RWPE2 (cell line): ENCODE results near the gene PCDH7.
A peak's percentile ranks its signal among the peaks of the same experiment; 100 is the strongest.

ENCODE experiments used
- ATAC-seq: fragments of 200-7000 bp; cut with Tn5 transposase; 3 replicates; pipeline ENCODE4 v1.9.1; 2021; ENCODE audit warnings: low read depth
- DNase-seq: peaks from one replicate; pipeline ENCODE4 v3.0.0-alpha.2; 2020; ENCODE audit warnings: low spot score
- H3K27ac ChIP-seq: fragments of 450-650 bp; 2 replicates; pipeline ENCODE4 v1.5.1; 2017; ENCODE audit warnings: mild to moderate bottlenecking; ENCODE audit not compliant: poor library complexity, severe bottlenecking
- H3K27me3 ChIP-seq: fragments of 250-450 bp; sonication (Bioruptor Pico); 2 replicates; pipeline ENCODE4 v1.5.1; 2021; ENCODE audit warnings: mild to moderate bottlenecking, moderate library complexity; ENCODE audit not compliant: insufficient read depth, poor library complexity, severe bottlenecking
- H3K36me3 ChIP-seq: fragments of 250-450 bp; sonication (Bioruptor Pico); 2 replicates; pipeline ENCODE4 v1.5.1; 2020; ENCODE audit warnings: low read depth, mild to moderate bottlenecking, moderate library complexity
- H3K4me1 ChIP-seq: fragments of 250-450 bp; sonication (Bioruptor Pico); 2 replicates; pipeline ENCODE4 v1.5.1; 2021; ENCODE audit warnings: mild to moderate bottlenecking, moderate library complexity; ENCODE audit not compliant: insufficient read depth, poor library complexity, severe bottlenecking
- H3K4me3 ChIP-seq: fragments of 250-450 bp; sonication (Bioruptor Pico); 2 replicates; pipeline ENCODE4 v1.5.1; 2021; ENCODE audit warnings: mild to moderate bottlenecking, moderate library complexity; ENCODE audit not compliant: severe bottlenecking
- H3K9me3 ChIP-seq: fragments of 250-450 bp; sonication (Bioruptor Pico); 2 replicates; pipeline ENCODE4 v1.5.1; 2021; ENCODE audit warnings: mild to moderate bottlenecking, moderate library complexity; ENCODE audit not compliant: severe bottlenecking
- CTCF ChIP-seq: fragments of 450-650 bp; IDR thresholded peaks from one replicate; pipeline ENCODE4 v1.5.1; 2017; ENCODE audit warnings: mild to moderate bottlenecking, moderate library complexity; ENCODE audit not compliant: poor library complexity, severe bottlenecking

Gene PCDH7, protein sequence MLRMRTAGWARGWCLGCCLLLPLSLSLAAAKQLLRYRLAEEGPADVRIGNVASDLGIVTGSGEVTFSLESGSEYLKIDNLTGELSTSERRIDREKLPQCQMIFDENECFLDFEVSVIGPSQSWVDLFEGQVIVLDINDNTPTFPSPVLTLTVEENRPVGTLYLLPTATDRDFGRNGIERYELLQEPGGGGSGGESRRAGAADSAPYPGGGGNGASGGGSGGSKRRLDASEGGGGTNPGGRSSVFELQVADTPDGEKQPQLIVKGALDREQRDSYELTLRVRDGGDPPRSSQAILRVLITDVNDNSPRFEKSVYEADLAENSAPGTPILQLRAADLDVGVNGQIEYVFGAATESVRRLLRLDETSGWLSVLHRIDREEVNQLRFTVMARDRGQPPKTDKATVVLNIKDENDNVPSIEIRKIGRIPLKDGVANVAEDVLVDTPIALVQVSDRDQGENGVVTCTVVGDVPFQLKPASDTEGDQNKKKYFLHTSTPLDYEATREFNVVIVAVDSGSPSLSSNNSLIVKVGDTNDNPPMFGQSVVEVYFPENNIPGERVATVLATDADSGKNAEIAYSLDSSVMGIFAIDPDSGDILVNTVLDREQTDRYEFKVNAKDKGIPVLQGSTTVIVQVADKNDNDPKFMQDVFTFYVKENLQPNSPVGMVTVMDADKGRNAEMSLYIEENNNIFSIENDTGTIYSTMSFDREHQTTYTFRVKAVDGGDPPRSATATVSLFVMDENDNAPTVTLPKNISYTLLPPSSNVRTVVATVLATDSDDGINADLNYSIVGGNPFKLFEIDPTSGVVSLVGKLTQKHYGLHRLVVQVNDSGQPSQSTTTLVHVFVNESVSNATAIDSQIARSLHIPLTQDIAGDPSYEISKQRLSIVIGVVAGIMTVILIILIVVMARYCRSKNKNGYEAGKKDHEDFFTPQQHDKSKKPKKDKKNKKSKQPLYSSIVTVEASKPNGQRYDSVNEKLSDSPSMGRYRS (N-terminal part only)

GRCh38 chr4:30720021-30720660 is at the start of gene PCDH7:
PCDH7 (plus strand) TSS chr4:30720369; CDS start chr4:30721423, 1,054 bp downstream.
- H3K27ac ChIP-seq, result peak within 1 kb of the TSS; percentile 75
- no peaks in the 10 kb centered on the region for H3K27me3 ChIP-seq
- H3K36me3 ChIP-seq, result no peaks in the 10 kb centered on the region
- peaks cover 6% of the 10 kb centered on the region for H3K4me1 ChIP-seq
- no peaks in the 10 kb centered on the region for H3K9me3 ChIP-seq
- TF ChIP-seq CTCF, result no peak
- peak within 1 kb of the TSS; percentile 39 for H3K4me3 ChIP-seq
- no peak for DNase-seq
- peak; percentile 20 for ATAC-seq

GRCh38 chr4:30671926-30672448 is 48.2 kb upstream of the PCDH7 start:
- no peak overlapping the region for H3K4me3 ChIP-seq
- ATAC-seq (no peak), DNase-seq (no peak)
- H3K27ac ChIP-seq, result no peak overlapping the region
- H3K9me3 ChIP-seq, result no peaks in the 10 kb centered on the region
- H3K36me3 ChIP-seq, result no peaks in the 10 kb centered on the region
- TF ChIP-seq CTCF, result no peak
- no peaks in the 10 kb centered on the region for H3K27me3 ChIP-seq
- no peaks in the 10 kb centered on the region for H3K4me1 ChIP-seq

DNA sequence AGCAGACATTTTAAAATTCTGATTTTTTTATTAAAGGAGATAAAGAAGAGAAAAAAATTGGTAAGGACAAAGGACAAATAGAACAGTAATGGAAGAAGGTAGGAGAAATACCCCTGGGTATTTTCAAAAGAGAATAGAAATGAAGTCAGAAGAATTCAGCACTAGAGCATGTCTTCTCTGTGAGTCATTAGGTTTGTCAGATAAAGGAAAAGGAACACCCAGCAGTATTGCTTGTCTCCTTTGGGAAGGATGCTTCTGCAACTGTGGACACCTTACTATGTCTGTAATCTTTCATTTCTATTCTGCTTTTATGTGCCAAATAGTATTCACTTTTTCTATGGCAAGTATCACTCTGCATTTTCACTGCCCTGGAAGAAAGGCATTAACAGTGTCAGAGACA is 24.0 kb upstream of the PCDH7 start:
- TF ChIP-seq CTCF, result no peak
- Histone ChIP-seq H3K27me3 (no peaks in the 10 kb centered on the region), H3K9me3 (no peaks in the 10 kb centered on the region), H3K36me3 (no peaks in the 10 kb centered on the region), H3K4me1 (no peaks in the 10 kb centered on the region), H3K4me3 (no peak overlapping the region), H3K27ac (no peak overlapping the region)
- DNase-seq (no peak), ATAC-seq (0 out of 3 replicates have a peak, but pooled peaks have one; percentile 33)

DNA sequence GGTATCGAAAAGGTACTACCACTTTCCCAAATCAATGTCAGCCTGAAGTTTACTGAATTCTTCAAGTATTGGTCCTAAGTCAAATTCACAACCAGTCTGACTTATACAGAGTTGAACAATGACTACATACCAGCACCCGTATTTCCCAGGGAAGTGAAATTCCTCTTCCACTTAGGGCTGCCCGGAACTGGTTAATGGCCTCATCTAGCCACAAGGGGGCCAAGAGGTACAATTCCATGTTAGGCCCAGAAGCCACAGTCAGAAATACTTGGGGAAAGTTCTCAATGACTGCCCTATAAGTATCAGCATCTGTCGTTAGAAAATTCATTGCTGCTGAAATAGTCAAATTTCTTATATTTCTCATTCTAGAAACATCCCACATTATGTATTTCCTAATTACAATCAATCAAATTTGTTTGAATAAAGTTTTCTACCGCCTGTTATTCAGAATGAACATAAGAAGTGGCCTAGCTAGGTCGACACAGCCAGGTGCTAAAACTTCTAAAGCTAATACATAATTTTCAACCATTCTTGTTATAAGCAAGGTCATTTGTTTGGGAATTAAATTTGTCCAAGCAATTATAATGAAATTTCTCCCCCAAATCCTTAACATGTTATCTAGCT is 5.6 kb upstream of the PCDH7 start:
- H3K27ac ChIP-seq, result no peak overlapping the region
- no peak for DNase-seq
- H3K9me3 ChIP-seq, result no peaks in the 10 kb centered on the region
- peaks cover 6% of the 10 kb centered on the region for H3K4me1 ChIP-seq
- H3K36me3 ChIP-seq, result no peaks in the 10 kb centered on the region
- no peaks in the 10 kb centered on the region for H3K27me3 ChIP-seq
- peak; percentile 31; the same call in 2 of the 3 replicates for ATAC-seq
- TF ChIP-seq CTCF, result peak; percentile 84
- no peak overlapping the region for H3K4me3 ChIP-seq
